HG02759 (cell line): ENCODE results near the gene DRAP1.
"Not testable (repeated sequence)": the region's sequence is repeated elsewhere in the genome, so short reads cannot be mapped to it uniquely, and the experiment has no call there.

ENCODE experiments used
- ATAC-seq: cut with Tn5 transposase; IDR thresholded peaks from one replicate; pipeline ENCODE4 v1.9.1; 2021; ENCODE audit warnings: mild to moderate bottlenecking, moderate library complexity; ENCODE audit not compliant: unreplicated experiment

DRAP1 gene

GRCh38 chr11:65927904-65928397 is 8.7 kb downstream of the DRAP1 start:
- ATAC-seq: peak; percentile 80

GRCh38 chr11:65928667-65929066 is 9.4 kb downstream of the DRAP1 start:
- no peak for ATAC-seq

GRCh38 chr11:65931773-65932557 is 12.7 kb downstream of the DRAP1 start:
- no peak for ATAC-seq

GRCh38 chr11:65932558-65932919 is 13.3 kb downstream of the DRAP1 start:
- ATAC-seq: no peak

GRCh38 chr11:65934014-65934413 is 14.8 kb downstream of the DRAP1 start:
- no peak for ATAC-seq

- no peak for ATAC-seq
Observed at GRCh38 chr11:65937766-65938165, 18.5 kb downstream of the DRAP1 start.

- ATAC-seq: no peak
Observed at GRCh38 chr11:65941720-65942310, 22.6 kb downstream of the DRAP1 start.

GRCh38 chr11:65942531-65942930 is 23.3 kb downstream of the DRAP1 start:
- ATAC-seq: no peak

- ATAC-seq: no peak
Observed at GRCh38 chr11:65944191-65944590, 25.0 kb downstream of the DRAP1 start.

GRCh38 chr11:65944767-65945166 is 25.5 kb downstream of the DRAP1 start:
- no peak for ATAC-seq

- ATAC-seq: no peak
Observed at GRCh38 chr11:65945430-65945911, 26.2 kb downstream of the DRAP1 start, which contains the start of gene TSGA10IP. TSS of gene TSGA10IP (plus strand) at chr11:65945480. CDS start at chr11:65945676, 196 bp downstream.

GRCh38 chr11:65945941-65946558 is 26.8 kb downstream of the DRAP1 start:
- ATAC-seq: no peak

- ATAC-seq: no peak
Observed at GRCh38 chr11:65946655-65947054, 27.4 kb downstream of the DRAP1 start.

- no peak for ATAC-seq
Observed at GRCh38 chr11:65947133-65947532, 27.9 kb downstream of the DRAP1 start.

- ATAC-seq: no peak
Observed at GRCh38 chr11:65947603-65948125, 28.4 kb downstream of the DRAP1 start.

GRCh38 chr11:65950711-65951110 is 31.5 kb downstream of the DRAP1 start:
- not testable (repeated sequence) for ATAC-seq

GRCh38 chr11:65951641-65952040 is 32.4 kb downstream of the DRAP1 start:
- ATAC-seq: not testable (repeated sequence)

GRCh38 chr11:65952052-65952521 is 32.9 kb downstream of the DRAP1 start:
- no peak for ATAC-seq

GRCh38 chr11:65953471-65953870 is 34.2 kb downstream of the DRAP1 start:
- no peak for ATAC-seq

GRCh38 chr11:65954771-65955170 is 35.5 kb downstream of the DRAP1 start:
- ATAC-seq: no peak

- no peak for ATAC-seq
Observed at GRCh38 chr11:65958291-65958690, 39.1 kb downstream of the DRAP1 start.
